OCI-LY1 (cell line): ENCODE results near the gene PRKAR2A.

ENCODE experiments used
- CTCF ChIP-seq: fragments of 200-600 bp; sonication (generic), shearing (Covaris generic); IDR thresholded peaks from 2 replicates; pipeline ENCODE4 v1.5.1; 2017; ENCODE audit warnings: mild to moderate bottlenecking, antibody characterized with exemption, low read length, moderate library complexity, mixed read lengths
- EZH2 ChIP-seq: fragments of 200-600 bp; sonication (generic), shearing (Covaris generic); IDR thresholded peaks from 2 replicates; pipeline ENCODE4 v1.8.0; 2017; ENCODE audit warnings: borderline replicate concordance, mixed run types, mild to moderate bottlenecking, antibody characterized with exemption, low read length, moderate library complexity, mixed read lengths

GRCh38 chr3:48877671-48878070 lies 30.0 kb upstream of the PRKAR2A start:
- TF ChIP-seq CTCF (no peak), EZH2 (no peak)
